ENCODE data around the gene MRPS2. TPM values are rescaled to one million over a fixed set of nuclear protein-coding genes. Genes with fewer than 3 reads are reported as not detected.
A peak's percentile ranks its signal among the peaks of the same experiment; 100 is the strongest.

MRPS2 gene
- total RNA-seq, 1 donor from 2014 or later, result 50.1 TPM

GRCh38 chr9:135494791-135495559 lies 5.5 kb upstream of the MRPS2 start:
- no peak for TF ChIP-seq POLR2A (IDR thresholded peaks at IDR 0.05)
- no peak for TF ChIP-seq POLR2AphosphoS5 (IDR thresholded peaks at IDR 0.05; ENCODE audit: insufficient read depth in 1 of 2, low read depth in 1 of 2)
- TF ChIP-seq, protein P1, sequence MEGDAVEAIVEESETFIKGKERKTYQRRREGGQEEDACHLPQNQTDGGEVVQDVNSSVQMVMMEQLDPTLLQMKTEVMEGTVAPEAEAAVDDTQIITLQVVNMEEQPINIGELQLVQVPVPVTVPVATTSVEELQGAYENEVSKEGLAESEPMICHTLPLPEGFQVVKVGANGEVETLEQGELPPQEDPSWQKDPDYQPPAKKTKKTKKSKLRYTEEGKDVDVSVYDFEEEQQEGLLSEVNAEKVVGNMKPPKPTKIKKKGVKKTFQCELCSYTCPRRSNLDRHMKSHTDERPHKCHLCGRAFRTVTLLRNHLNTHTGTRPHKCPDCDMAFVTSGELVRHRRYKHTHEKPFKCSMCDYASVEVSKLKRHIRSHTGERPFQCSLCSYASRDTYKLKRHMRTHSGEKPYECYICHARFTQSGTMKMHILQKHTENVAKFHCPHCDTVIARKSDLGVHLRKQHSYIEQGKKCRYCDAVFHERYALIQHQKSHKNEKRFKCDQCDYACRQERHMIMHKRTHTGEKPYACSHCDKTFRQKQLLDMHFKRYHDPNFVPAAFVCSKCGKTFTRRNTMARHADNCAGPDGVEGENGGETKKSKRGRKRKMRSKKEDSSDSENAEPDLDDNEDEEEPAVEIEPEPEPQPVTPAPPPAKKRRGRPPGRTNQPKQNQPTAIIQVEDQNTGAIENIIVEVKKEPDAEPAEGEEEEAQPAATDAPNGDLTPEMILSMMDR (IDR thresholded peaks at IDR 0.05), result no peak
- Histone ChIP-seq H3K27ac (no peak overlapping the region), H3K9me3 (no peaks in the 10 kb centered on the region), H3K27me3 (no peaks in the 10 kb centered on the region), H3K4me1 (peaks cover 9% of the 10 kb centered on the region), H3K4me3 (no peak overlapping the region), H3K36me3 (no peaks in the 10 kb centered on the region)
- intact Hi-C loops (cut with DNase I), result no loop called here
- DNase-seq (ENCODE audit: extremely low spot score in 2 of 2), result no peak

- TF ChIP-seq POLR2A (IDR thresholded peaks at IDR 0.05) (no peak), POLR2AphosphoS5 (IDR thresholded peaks at IDR 0.05; ENCODE audit: insufficient read depth in 1 of 2, low read depth in 1 of 2) (no peak)
- TF ChIP-seq, protein P1 (IDR thresholded peaks at IDR 0.05), result no peak
- no peak overlapping the region for H3K27ac ChIP-seq
- DNase-seq (ENCODE audit: extremely low spot score in 2 of 2), result no peak
- peaks cover 0 to 8% of the 10 kb centered on the region in 2 donors for H3K36me3 ChIP-seq
- H3K4me1 ChIP-seq, result peaks cover 24% of the 10 kb centered on the region
- intact Hi-C loops (cut with DNase I), result no loop called here
- H3K9me3 ChIP-seq, result no peaks in the 10 kb centered on the region
- H3K4me3 ChIP-seq, result no peak overlapping the region
- H3K27me3 ChIP-seq, result no peaks in the 10 kb centered on the region
Observed at GRCh38 chr9:135498381-135499126, 1.9 kb upstream of the MRPS2 start.

DNA sequence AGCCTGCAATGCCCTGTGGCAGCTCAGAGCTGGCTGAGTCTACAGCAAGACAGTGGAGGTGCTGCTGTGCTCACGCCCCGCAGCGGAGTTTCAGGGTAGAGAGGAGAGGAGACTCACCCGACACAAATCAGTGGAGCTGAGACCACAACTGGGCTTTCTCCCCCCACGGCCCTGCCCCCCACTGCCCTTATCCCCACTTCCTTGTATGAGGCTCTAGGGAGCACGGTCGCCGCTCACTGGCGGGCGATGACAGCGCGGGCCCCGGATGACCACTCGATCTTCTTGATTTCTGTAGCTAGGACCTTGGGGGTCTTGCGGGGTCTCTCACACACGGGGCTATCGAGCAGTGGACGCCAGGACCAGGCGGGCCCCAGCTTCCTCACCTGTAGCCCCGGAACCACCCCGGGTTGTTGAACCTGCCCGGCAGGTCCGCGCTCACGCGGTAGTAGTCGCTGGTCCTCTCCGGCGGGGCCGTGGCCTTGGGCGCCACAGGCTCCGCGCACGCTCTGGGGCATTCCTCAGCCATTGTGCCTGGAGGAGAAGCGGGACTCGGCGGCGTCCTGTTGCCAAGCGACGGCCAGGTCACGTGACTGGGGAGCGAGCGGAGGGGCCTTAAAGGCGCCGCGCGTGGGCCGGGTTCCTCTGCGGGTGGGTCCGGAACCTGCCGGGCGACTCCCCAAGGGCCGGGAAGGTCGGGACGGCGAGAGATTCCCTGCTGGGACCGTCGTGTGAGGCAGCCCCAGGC lies 984 bp upstream of the MRPS2 start:
- peaks cover 0 to 17% of the 10 kb centered on the region in 2 donors for H3K36me3 ChIP-seq
- DNase-seq (ENCODE audit: extremely low spot score in 2 of 2), result no peak
- peak overlapping the region; percentile 83 to 98 for H3K4me3 ChIP-seq
- no peaks in the 10 kb centered on the region for H3K27me3 ChIP-seq
- peaks cover 24% of the 10 kb centered on the region for H3K4me1 ChIP-seq
- intact Hi-C loops (cut with DNase I), result no loop called here
- TF ChIP-seq, protein P1 (IDR thresholded peaks at IDR 0.05), result no peak
- TF ChIP-seq POLR2A (IDR thresholded peaks at IDR 0.05) (no peak), POLR2AphosphoS5 (IDR thresholded peaks at IDR 0.05; ENCODE audit: insufficient read depth in 1 of 2, low read depth in 1 of 2) (peak; percentile 38 to 66)
- peak overlapping the region; percentile 81 for H3K27ac ChIP-seq
- no peaks in the 10 kb centered on the region for H3K9me3 ChIP-seq

- H3K4me1 ChIP-seq, result peaks cover 24% of the 10 kb centered on the region
- H3K27ac ChIP-seq, result peak overlapping the region; percentile 81
- no peaks in the 10 kb centered on the region for H3K9me3 ChIP-seq
- H3K36me3 ChIP-seq, result peaks cover 0 to 20% of the 10 kb centered on the region in 2 donors
- no peaks in the 10 kb centered on the region for H3K27me3 ChIP-seq
- TF ChIP-seq, protein P1 (IDR thresholded peaks at IDR 0.05), result no peak
- no peak for TF ChIP-seq POLR2A (IDR thresholded peaks at IDR 0.05)
- no peak for TF ChIP-seq POLR2AphosphoS5 (IDR thresholded peaks at IDR 0.05; ENCODE audit: insufficient read depth in 1 of 2, low read depth in 1 of 2)
- DNase-seq (ENCODE audit: extremely low spot score in 2 of 2), result no peak
- peak overlapping the region; percentile 83 to 98 for H3K4me3 ChIP-seq
- intact Hi-C loops (cut with DNase I), result no loop called here
Observed at GRCh38 chr9:135500071-135500524, 384 bp upstream of the MRPS2 start.

Data from vagina (tissue), 2 donors.